Hematopoietic multipotent progenitor cell (in vitro differentiated cells): ENCODE results near the gene REG1A. TPM values are rescaled to one million over a fixed set of nuclear protein-coding genes. Genes with fewer than 3 reads are reported as not detected.

Experiments
- DNase-seq, 3 donors: peaks; one replicate each; pipeline ENCODE4 v3.0.0-alpha.2; 2011 to 2015; ENCODE audit warnings: low read depth in 2 of 3, low spot score in 2 of 3
- total RNA-seq: library from RNA; depleted of rRNA; stranded (reverse); fragments of >200 nt; gene quantifications from one replicate; pipeline ENCODE4 v1.2.3, GENCODE V29; 2012

The REG1A gene
- total RNA-seq, 1 donor = not detected

DNA sequence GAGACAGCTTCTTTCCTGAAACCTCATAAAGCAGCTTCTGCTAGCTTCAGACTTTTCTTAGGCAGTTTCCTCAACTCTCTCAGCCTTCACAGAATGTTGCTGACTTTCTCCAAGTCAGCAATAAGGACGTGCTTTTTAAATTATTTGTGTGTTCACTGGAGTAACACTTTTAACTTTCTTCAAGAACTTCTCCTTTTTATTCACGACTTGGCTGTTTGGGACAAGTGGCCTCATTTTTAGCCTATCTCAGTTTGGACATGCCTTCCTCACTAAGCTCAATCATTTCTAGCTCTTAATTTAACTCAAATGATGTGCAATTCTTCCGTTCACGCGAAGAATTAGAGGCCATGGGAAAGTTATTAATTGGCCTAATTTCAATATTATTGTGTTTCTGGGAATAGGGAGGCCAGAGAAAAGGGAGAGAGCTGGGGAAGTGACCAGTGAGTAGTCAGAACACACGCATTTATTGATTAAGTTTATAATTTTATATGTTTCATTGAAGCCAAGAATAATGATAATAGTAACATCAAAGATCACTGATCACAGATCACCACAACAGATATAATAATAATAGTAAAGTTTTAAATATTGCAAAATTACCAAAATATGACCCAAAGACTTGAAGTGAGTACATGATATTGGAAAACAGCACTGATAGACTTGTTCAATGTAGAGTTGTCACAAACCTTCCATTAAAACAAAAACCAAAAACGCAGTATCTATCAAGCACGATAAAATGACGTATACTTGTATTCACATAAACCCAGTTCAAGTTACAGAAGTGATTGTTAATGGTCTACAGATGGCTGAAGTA lies 4.8 kb downstream of the REG1A start:
- peak in 1 of 3 donors; percentile 10 for DNase-seq

- DNase-seq = no peak
Observed at GRCh38 chr2:79125721-79125985, 5.4 kb downstream of the REG1A start.

- DNase-seq = no peak
Observed at GRCh38 chr2:79128406-79128805, 8.1 kb downstream of the REG1A start.

GRCh38 chr2:79129260-79129659 lies 9.0 kb downstream of the REG1A start:
- no peak for DNase-seq

- peak in 2 of 3 donors; percentile 13 to 18 for DNase-seq
Observed at GRCh38 chr2:79129804-79130203, 9.5 kb downstream of the REG1A start.

- no peak for DNase-seq
Observed at GRCh38 chr2:79131687-79132086, 11.4 kb downstream of the REG1A start.

- no peak for DNase-seq
Observed at GRCh38 chr2:79138385-79138784, 18.1 kb downstream of the REG1A start.

GRCh38 chr2:79139423-79139822 lies 19.1 kb downstream of the REG1A start:
- DNase-seq = no peak

DNA sequence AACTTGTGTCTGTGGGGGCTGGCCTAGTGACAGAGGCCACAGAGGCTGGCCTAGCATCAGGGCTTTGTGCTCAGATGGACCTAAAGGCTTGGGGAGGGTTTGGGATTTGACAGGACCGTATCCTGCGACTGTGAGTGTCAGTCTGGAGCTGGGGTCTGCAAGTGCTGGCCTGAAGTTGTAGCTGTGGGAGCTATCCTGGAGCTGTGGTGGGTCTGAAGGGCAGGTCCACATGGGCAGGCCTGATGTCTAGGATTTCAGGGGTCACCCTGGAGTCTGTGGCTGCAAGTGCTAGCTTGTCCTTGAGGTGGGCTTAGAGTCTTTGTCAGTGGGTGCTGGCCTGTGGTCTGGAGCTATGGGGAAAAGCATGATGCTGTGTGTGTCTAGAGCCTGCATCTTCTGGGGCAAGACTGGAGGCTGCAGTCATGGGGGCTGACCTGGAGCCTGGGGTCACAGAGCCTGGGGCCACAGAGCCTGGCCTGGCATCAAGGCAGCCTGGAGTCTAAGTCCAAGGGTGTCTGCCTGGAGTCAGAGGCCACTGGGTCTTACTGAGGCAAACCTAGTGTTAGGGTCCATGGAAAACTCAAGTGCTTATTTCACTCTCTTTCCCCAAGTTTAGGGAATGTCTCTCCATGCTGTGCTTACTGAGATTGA lies 35.7 kb downstream of the REG1A start:
- no peak for DNase-seq

DNA sequence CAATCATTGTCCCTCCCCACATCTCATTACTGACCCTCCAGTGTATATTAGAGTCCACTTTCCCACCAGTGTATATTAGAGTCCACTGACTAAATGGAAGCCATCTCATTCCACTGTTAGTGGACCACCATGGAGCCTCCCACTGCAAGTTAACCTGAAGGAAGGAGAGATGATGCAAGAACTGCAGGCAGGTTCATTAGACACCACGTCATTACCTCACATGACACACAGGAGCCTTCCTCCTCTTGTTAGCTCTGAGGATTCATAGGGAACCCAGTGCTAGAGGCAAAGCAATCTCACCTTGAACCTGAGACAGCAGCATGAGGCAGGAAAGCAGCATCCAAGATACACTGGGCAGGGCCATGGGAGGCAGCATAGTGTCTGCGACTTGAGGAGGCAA lies 38.7 kb downstream of the REG1A start:
- no peak for DNase-seq

- no peak for DNase-seq
Observed at GRCh38 chr2:79159653-79160052, 39.4 kb downstream of the REG1A start, which contains the start of gene REG3A. Gene REG3A (minus strand): TSS chr2:79159753. CDS start chr2:79159405, 348 bp downstream.

DNA sequence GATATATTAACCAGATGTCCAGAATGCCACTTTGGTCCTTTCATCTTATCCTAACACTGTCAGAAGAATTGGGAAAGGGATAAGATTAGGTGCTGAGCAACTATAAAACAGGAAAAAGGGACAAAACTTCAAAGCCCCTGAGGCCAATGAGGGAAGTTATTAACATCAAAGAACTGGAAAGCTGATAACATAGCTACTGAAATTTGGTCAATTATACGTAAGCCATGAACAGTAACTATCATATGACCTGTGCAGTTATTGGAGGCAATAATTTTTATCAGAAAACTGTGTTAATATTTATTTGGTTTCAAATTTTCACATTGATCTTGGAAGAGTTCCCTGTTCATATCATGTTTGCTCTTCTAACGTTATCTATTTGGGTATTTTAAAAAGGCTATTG lies 41.8 kb downstream of the REG1A start:
- DNase-seq = no peak

GRCh38 chr2:79162801-79163200 lies 42.5 kb downstream of the REG1A start:
- DNase-seq = no peak

GRCh38 chr2:79171348-79171958 lies 51.2 kb downstream of the REG1A start:
- no peak for DNase-seq

Other genes starting within 250 kb of the REG1A start
- gene REG3G, start 94.8 kb upstream of the REG1A start, total RNA-seq = not detected
- under 0.01 TPM for gene REG1B, start 32.5 kb upstream of the REG1A start, total RNA-seq
- not detected for gene REG3A, start 39.3 kb downstream of the REG1A start, total RNA-seq